ENCODE results near the gene GET3. TPM values are rescaled to one million over a fixed set of nuclear protein-coding genes. Genes with fewer than 3 reads are reported as not detected.

GET3 gene
- polyA plus RNA-seq, 3 donors: 97.5 to 122 (median 108) TPM

DNA sequence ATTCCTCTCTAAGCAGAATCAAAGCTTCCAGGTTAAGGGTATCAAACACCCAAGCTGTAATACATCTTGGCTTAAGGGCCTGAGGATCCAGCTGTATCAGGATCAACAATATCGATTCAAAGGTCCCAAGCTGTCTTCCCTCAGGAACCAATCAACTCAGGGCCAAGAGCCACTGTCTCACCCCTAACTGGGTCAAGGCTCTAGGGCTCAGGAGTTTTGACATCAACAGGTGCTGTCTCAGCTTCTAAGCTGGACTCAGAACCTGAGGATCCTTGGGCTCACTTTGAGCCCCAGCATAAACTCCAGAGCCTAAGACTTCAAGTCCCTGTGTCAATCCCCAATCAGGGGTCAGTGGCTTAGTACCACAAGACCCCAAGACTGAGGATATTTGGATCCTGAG lies 41.8 kb upstream of the GET3 start:
- peaks cover 0 to 9% of the 10 kb centered on the region in 2 donors for H3K36me3 ChIP-seq (replicated peaks in 1 of 2; ENCODE audit: control insufficient read depth in 1 of 2, insufficient read depth in 2 of 2, low read length in 2 of 2)
- Mint-ChIP-seq H3K4me1 (peaks cover 17% of the 10 kb centered on the region), H3K27me3 (ENCODE audit: low read depth in 3 of 3) (peaks cover 0 to 1% (median 0%) of the 10 kb centered on the region in 3 donors), H3K27ac (peak overlapping the region in 2 of 7 donors; percentile 46 to 68), H3K36me3 (peaks cover 7 to 13% of the 10 kb centered on the region in 2 donors), H3K4me3 (peak overlapping the region; percentile 82 to 83), H3K9me3 (no peaks in the 10 kb centered on the region)
- no peaks in the 10 kb centered on the region for H3K27me3 ChIP-seq (ENCODE audit: control insufficient read depth in 2 of 2, insufficient read depth in 2 of 2, low read length in 2 of 2)
- H3K9ac ChIP-seq (ENCODE audit: insufficient read depth, low read length, poor library complexity, severe bottlenecking): no peak overlapping the region
- intact Hi-C loops (cut with micrococcal nuclease): no loop called here
- DNase-seq: no peak
- peaks cover 29 to 32% of the 10 kb centered on the region in 2 donors for H3K4me1 ChIP-seq (ENCODE audit: control insufficient read depth in 1 of 2, insufficient read depth in 2 of 2, low read length in 2 of 2)
- WGBS (ENCODE audit: insufficient coverage): 100% methylated on average over 1 of the region's 1 CpG
- H3K9me3 ChIP-seq (replicated peaks in 1 of 2; ENCODE audit: control insufficient read depth in 1 of 2, insufficient read depth in 1 of 2, low read length in 2 of 2): no peaks in the 10 kb centered on the region
- H3K27ac ChIP-seq (ENCODE audit: low read depth in 1 of 2, low read length in 2 of 2): no peak overlapping the region
- H4K20me1 ChIP-seq (ENCODE audit: insufficient read depth, low read length): no peaks in the 10 kb centered on the region
- no peak for TF ChIP-seq CTCF (IDR thresholded peaks at IDR 0.05)
- peak overlapping the region; percentile 97 for H2AFZ ChIP-seq (ENCODE audit: insufficient read depth, low read depth, low read length, poor library complexity, severe bottlenecking)
- H3K4me2 ChIP-seq (replicated peaks; ENCODE audit: extremely low read depth, low read length, poor library complexity, severe bottlenecking): peak overlapping the region; percentile 99
- no peaks in the 10 kb centered on the region for H3K79me2 ChIP-seq (ENCODE audit: insufficient read depth, low read length)
- peak overlapping the region in 1 of 3 experiments; percentile 95 for H3K4me3 ChIP-seq (replicated peaks in 1 of 3; ENCODE audit: low read depth in 2 of 3, low read length in 3 of 3)

DNA sequence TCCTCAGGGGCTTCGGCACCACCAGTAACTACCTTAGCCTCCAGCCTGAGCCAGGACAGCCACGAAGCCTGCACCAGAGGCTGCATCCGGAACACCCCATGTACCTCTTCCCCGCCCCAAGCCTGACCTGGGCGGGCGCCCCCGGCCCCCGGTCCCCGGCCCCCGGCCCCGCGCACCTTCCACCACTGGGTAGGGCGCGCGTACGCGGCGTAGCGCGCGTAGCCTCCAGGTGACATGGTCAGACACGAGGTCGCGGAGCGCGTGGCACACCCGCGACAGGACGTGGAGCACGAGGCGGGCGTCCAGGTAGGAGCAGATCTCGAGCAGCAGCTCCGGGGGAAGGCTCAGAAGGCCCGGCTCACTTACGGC lies 41.3 kb upstream of the GET3 start:
- H3K4me2 ChIP-seq (replicated peaks; ENCODE audit: extremely low read depth, low read length, poor library complexity, severe bottlenecking): peak overlapping the region; percentile 99
- peaks cover 4 to 13% of the 10 kb centered on the region in 2 donors for H3K36me3 ChIP-seq (replicated peaks in 1 of 2; ENCODE audit: control insufficient read depth in 1 of 2, insufficient read depth in 2 of 2, low read length in 2 of 2)
- Mint-ChIP-seq H3K27ac (peak overlapping the region in 5 of 7 donors; percentile 92 to 98 (median 97)), H3K4me3 (peak overlapping the region; percentile 82 to 93), H3K36me3 (peaks cover 11 to 18% of the 10 kb centered on the region in 2 donors), H3K27me3 (ENCODE audit: low read depth in 3 of 3) (peaks cover 0 to 1% (median 0%) of the 10 kb centered on the region in 3 donors), H3K4me1 (peaks cover 17% of the 10 kb centered on the region), H3K9me3 (no peaks in the 10 kb centered on the region)
- H2AFZ ChIP-seq (ENCODE audit: insufficient read depth, low read depth, low read length, poor library complexity, severe bottlenecking): peak overlapping the region; percentile 97
- no peaks in the 10 kb centered on the region for H4K20me1 ChIP-seq (ENCODE audit: insufficient read depth, low read length)
- H3K4me3 ChIP-seq (replicated peaks in 1 of 3; ENCODE audit: low read depth in 2 of 3, low read length in 3 of 3): peak overlapping the region; percentile 63 to 95 (median 84)
- 3% methylated on average over 33 of the region's 36 CpGs for WGBS (ENCODE audit: insufficient coverage)
- TF ChIP-seq CTCF (IDR thresholded peaks at IDR 0.05): no peak
- no peaks in the 10 kb centered on the region for H3K9me3 ChIP-seq (replicated peaks in 1 of 2; ENCODE audit: control insufficient read depth in 1 of 2, insufficient read depth in 1 of 2, low read length in 2 of 2)
- no peak for DNase-seq
- H3K27me3 ChIP-seq (ENCODE audit: control insufficient read depth in 2 of 2, insufficient read depth in 2 of 2, low read length in 2 of 2): no peaks in the 10 kb centered on the region
- H3K79me2 ChIP-seq (ENCODE audit: insufficient read depth, low read length): no peaks in the 10 kb centered on the region
- peak overlapping the region; percentile 90 to 95 for H3K27ac ChIP-seq (ENCODE audit: low read depth in 1 of 2, low read length in 2 of 2)
- intact Hi-C loops (cut with micrococcal nuclease): loop anchor here in 1 of 2 donors (1.0 kb wide), 1 partner anchor 27 kb away; a partner anchor contains a TSS
- H3K4me1 ChIP-seq (ENCODE audit: control insufficient read depth in 1 of 2, insufficient read depth in 2 of 2, low read length in 2 of 2): peaks cover 29 to 32% of the 10 kb centered on the region in 2 donors
- H3K9ac ChIP-seq (ENCODE audit: insufficient read depth, low read length, poor library complexity, severe bottlenecking): peak overlapping the region; percentile 68
